GM23338 (cell line): ENCODE data around the gene VCL.

ENCODE experiments used
- CREB1 ChIP-seq: fragments of 250-450 bp; sonication (Bioruptor Pico); IDR thresholded peaks from 2 replicates; pipeline ENCODE4 v1.5.0; 2020; ENCODE audit warnings: low read depth, mild to moderate bottlenecking, moderate library complexity
- CTCF ChIP-seq, 2 experiments: fragments of 200-600 bp in 1 of 2; sonication (generic) in 1 of 2; conservative IDR thresholded peaks; 2 replicates each; pipeline versions ENCODE4 v1.5.1 to v1.6.1; 2016 to 2017; ENCODE audit warnings: antibody characterized with exemption in 2 of 2, low read depth in 2 of 2, mild to moderate bottlenecking in 2 of 2, moderate library complexity in 1 of 2
- EZH2 ChIP-seq: fragments of 200-600 bp; sonication (generic); IDR thresholded peaks from one replicate; pipeline ENCODE4 v1.8.0; 2017; ENCODE audit warnings: antibody characterized with exemption, mild to moderate bottlenecking, low read depth; ENCODE audit not compliant: unreplicated experiment
- EZH2phosphoT487 ChIP-seq: fragments of 200-600 bp; sonication (generic); IDR thresholded peaks from one replicate; pipeline ENCODE4 v1.8.1; 2018; ENCODE audit warnings: antibody characterized with exemption; ENCODE audit not compliant: unreplicated experiment
- JUNB ChIP-seq: IDR thresholded peaks from one replicate; pipeline ENCODE4 v1.6.1; 2016; ENCODE audit warnings: antibody characterized with exemption; ENCODE audit not compliant: unreplicated experiment
- NANOG ChIP-seq: IDR thresholded peaks from 2 replicates; pipeline ENCODE4 v1.6.1; 2016; ENCODE audit warnings: antibody characterized with exemption, borderline replicate concordance
- POLR2AphosphoS5 ChIP-seq: IDR thresholded peaks from 2 replicates; pipeline ENCODE4 v1.6.1; 2016; ENCODE audit warnings: antibody characterized with exemption, low read depth
- REST ChIP-seq: IDR thresholded peaks from one replicate; pipeline ENCODE4 v1.6.1; 2018; ENCODE audit warnings: antibody characterized with exemption; ENCODE audit not compliant: unreplicated experiment
- STAT1 ChIP-seq: IDR thresholded peaks from one replicate; pipeline ENCODE4 v1.6.1; 2016; ENCODE audit warnings: antibody characterized with exemption; ENCODE audit not compliant: unreplicated experiment
- ZNF331 ChIP-seq: fragments of 250-450 bp; sonication (Bioruptor Pico); IDR thresholded peaks from 2 replicates; pipeline ENCODE4 v1.5.0; 2020; ENCODE audit warnings: low read depth, mild to moderate bottlenecking, moderate library complexity

GRCh38 chr10:74153676-74154075, 155.8 kb downstream of the VCL start:
- TF ChIP-seq CTCF (conservative IDR thresholded peaks at IDR 0.05; ENCODE audit: low read depth in 2 of 2) (no peak), STAT1 (no peak), EZH2 (no peak), CREB1 (CRISPR knock-in tag) (no peak), JUNB (no peak), REST (no peak), EZH2phosphoT487 (no peak), POLR2AphosphoS5 (no peak), NANOG (no peak), ZNF331 (CRISPR knock-in tag) (no peak)
